Activated CD4-positive, alpha-beta T cell treated with anti-CD3 and anti-CD28 coated beads for 4 hours (primary cell): ENCODE results near the gene ERLIN1.

Source experiments
- DNase-seq, 2 donors: peaks; one replicate each; pipeline ENCODE4 v3.0.0-alpha.2; 2020

ERLIN1 gene

GRCh38 chr10:100185364-100186252, at the start of gene ERLIN1:
Gene ERLIN1, minus strand, starts transcription at chr10:100186029. Its CDS starts 403 bp downstream, at chr10:100185626.
- peak; percentile 92 to 93 for DNase-seq

GRCh38 chr10:100232101-100232500, 46.3 kb upstream of the ERLIN1 start:
- no peak for DNase-seq

GRCh38 chr10:100229819-100230422, 44.1 kb upstream of the ERLIN1 start:
- DNase-seq = no peak

- no peak for DNase-seq
Observed at GRCh38 chr10:100223879-100224278, 38.0 kb upstream of the ERLIN1 start.

GRCh38 chr10:100222529-100222928, 36.7 kb upstream of the ERLIN1 start:
- DNase-seq = no peak

- no peak for DNase-seq
Observed at GRCh38 chr10:100216006-100216405, 30.2 kb upstream of the ERLIN1 start.

GRCh38 chr10:100209303-100209702, 23.5 kb upstream of the ERLIN1 start:
- DNase-seq = no peak

GRCh38 chr10:100208276-100208675, 22.4 kb upstream of the ERLIN1 start:
- no peak for DNase-seq

GRCh38 chr10:100204370-100204769, 18.5 kb upstream of the ERLIN1 start:
- DNase-seq = no peak

- no peak for DNase-seq
Observed at GRCh38 chr10:100201549-100201948, 15.7 kb upstream of the ERLIN1 start.

GRCh38 chr10:100194711-100195110, 8.9 kb upstream of the ERLIN1 start:
- DNase-seq = no peak

GRCh38 chr10:100192350-100192749, 6.5 kb upstream of the ERLIN1 start:
- no peak for DNase-seq

GRCh38 chr10:100186253-100187212, 704 bp upstream of the ERLIN1 start:
- DNase-seq = peak; percentile 9 to 13

GRCh38 chr10:100184840-100185239, 989 bp downstream of the ERLIN1 start:
- no peak for DNase-seq

- DNase-seq = no peak
Observed at GRCh38 chr10:100184426-100184825, 1.4 kb downstream of the ERLIN1 start.

GRCh38 chr10:100183481-100183880, 2.3 kb downstream of the ERLIN1 start:
- DNase-seq = no peak

- DNase-seq = no peak
Observed at GRCh38 chr10:100182908-100183307, 2.9 kb downstream of the ERLIN1 start.

- DNase-seq = no peak
Observed at GRCh38 chr10:100182281-100182680, 3.5 kb downstream of the ERLIN1 start.

- DNase-seq = no peak
Observed at GRCh38 chr10:100175875-100176274, 10.0 kb downstream of the ERLIN1 start.

GRCh38 chr10:100174699-100175677, 10.8 kb downstream of the ERLIN1 start:
- no peak for DNase-seq

- DNase-seq = no peak
Observed at GRCh38 chr10:100173035-100173434, 12.8 kb downstream of the ERLIN1 start.

GRCh38 chr10:100172349-100172748, 13.5 kb downstream of the ERLIN1 start:
- no peak for DNase-seq
